NOMO-1 treated with dmso at 0.1 percent for 144 hours (cell line): Measurements from ENCODE around the gene LCN2.
"Not testable (repeated sequence)": the region's sequence is repeated elsewhere in the genome, so short reads cannot be mapped to it uniquely, and the experiment has no call there.

Experiments used
- DNase-seq: peaks from one replicate; lab custom pipeline; 2025; ENCODE audit not compliant: unreplicated experiment; lab: John Stamatoyannopoulos, UW

The LCN2 gene

GRCh38 chr9:128166169-128166568 is 16.9 kb downstream of the LCN2 start:
- no peak for DNase-seq

DNA sequence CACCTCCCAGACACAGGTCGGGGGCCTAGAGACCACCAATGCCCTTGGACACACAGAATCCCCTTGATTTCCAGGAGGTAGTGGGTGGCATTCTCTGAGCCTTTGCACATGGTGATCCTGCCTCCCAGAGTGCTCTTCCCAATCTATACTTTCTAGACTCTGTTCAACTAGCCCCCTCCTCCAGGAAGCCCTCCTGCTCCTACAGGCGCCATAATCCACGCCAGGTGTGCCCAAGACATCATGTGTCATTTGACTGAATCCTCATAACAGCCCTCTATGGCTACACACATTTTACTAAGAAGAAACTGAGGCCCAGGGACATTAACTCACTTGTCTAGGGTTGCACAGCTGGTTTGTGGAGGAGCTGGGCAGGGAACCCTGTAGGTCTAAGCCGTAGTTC is 18.0 kb downstream of the LCN2 start:
- no peak for DNase-seq

DNA sequence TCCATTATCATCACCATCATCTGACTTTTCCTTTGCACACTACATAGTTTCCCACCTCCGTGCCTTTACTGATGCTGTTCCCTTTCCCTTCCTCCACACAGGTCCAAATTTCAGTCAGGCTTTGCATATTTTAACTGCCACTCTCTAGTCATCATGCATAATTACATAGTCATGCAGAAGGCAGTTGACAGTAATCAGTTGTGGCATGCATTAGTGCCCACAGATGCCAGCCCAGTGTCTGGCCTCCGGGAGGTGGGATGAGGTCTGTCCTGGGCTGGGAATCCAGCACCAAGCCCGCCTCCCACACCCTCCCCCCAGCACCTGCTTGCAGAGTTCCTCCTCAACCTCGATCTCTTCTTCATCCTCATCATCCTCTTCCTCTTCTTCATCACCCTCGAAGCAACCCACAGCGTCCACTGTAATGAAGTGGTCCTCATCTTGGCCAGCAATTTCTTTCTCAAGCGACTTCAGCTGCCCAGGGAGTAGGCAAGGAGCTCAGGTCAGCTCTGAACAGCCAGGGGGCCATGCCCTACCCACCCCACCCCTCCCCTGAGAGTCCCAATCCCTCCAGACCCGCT is 19.6 kb downstream of the LCN2 start:
- no peak for DNase-seq

DNA sequence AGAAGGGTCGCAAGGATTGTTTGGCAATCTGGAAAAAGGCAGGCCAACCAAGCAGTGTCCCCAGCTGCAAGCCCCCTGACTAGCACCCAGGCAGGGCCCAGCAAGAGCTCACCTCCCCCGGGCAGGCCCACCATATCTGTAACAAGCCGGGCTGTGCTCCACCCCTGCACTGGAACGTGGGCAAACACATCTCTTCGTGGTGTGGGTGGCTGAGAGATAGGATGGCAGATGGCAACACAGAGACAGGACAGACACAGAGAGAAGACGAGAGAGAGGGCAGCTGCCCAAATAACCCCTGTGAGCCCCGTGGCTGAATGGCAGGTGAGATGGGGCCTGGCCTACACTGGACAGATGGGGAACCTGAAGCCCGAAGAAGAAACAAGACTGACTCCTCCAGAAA is 20.2 kb downstream of the LCN2 start:
- DNase-seq = no peak

- no peak for DNase-seq
These were observed 20.7 kb downstream of the LCN2 start for GRCh38 chr9:128169925-128170324.

DNA sequence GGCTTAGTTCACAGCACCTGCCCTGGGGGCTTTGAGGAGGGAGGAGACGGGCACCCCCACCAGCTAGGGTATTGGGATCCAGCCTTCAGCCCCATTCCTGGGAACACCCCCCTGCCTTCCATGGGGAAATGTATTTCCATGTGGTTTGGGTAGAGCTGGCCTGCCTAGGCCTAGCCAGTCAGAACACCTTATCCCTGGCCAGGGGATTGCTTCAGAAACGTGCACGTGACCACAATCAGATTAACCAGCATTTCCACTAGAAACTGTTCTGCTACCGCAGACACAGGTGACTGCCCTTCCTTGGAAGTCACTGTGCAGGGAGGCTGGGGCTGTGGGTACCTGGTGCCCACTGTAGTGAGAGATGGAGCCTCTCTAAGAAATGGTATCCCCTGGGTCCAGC is 24.8 kb downstream of the LCN2 start:
- no peak for DNase-seq

DNA sequence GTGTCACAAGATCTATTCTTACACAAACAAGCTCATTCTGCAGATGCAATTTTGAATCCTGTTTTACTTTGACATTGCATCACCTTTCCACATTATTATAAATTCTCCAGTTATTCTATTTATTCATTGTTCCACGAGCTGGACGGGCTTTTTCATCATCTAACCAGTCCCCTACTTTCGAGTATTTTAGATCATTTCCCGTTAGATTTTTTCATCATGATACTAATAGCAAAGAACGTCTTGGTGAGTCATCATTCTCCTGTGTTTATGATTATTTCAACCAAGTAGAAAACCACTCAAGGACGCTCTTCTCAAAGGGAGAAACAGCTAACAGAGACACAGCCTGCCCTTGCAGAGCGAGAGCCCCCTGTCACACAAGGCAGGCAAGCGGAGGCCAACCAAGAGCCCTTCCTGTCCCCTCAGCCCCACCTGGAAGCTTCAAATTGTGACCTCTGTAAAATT is 25.9 kb downstream of the LCN2 start:
- DNase-seq = no peak

GRCh38 chr9:128175726-128176125 is 26.5 kb downstream of the LCN2 start:
- DNase-seq = no peak

DNA sequence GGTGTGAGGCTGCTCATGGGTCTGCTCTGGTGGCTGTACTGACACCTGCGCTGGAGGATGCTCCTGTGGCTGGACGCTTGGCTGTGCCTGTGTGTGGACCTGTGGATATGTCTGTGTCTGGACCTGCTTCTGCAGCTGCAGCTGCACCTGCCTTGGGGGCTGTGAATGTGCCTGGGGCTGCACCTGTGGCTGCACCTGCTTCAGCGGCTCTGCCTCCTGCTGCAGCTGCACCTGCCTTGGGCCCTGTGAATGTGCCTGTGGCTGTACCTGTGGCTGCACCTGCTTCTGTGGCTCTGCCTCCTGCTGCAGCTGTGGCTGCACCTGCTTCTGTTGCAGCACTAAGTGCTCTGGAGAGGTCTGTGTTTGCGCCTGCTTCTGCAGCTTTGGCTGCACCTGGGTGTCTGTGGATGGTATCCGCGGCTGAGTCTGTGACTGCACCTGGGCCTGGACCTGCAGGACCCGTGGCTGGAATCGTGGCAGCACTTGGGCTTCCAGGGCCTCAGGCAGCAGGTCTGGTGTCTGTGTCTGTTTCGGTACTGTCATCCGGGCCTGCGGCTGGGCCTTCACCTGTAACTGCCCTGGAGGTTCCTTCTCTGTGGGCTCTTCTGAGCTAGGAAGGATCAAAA is 29.7 kb downstream of the LCN2 start:
- no peak for DNase-seq

DNA sequence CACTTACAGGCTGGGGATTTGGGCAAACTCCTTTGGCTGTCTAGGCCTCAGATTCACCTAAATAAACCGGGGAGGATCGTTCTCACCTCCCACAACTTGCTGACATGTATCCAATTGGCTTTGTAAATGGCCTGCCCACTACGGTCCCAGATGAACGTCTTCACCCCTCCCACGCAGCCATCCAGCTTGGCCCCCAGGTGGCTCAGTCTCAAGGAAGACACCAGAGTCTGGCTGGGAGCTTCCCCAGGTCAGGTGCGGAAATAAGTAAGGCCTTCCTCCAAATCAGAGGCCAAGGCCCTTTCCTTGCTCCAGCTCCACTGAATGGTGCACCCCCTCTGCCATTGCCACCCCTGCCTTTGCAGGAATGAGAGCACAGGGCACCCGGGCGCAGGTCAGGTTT is 30.7 kb downstream of the LCN2 start:
- no peak for DNase-seq

GRCh38 chr9:128180447-128180846 is 31.2 kb downstream of the LCN2 start:
- no peak for DNase-seq

- not testable (repeated sequence) for DNase-seq
These were observed 32.2 kb downstream of the LCN2 start for GRCh38 chr9:128181480-128181879.

DNA sequence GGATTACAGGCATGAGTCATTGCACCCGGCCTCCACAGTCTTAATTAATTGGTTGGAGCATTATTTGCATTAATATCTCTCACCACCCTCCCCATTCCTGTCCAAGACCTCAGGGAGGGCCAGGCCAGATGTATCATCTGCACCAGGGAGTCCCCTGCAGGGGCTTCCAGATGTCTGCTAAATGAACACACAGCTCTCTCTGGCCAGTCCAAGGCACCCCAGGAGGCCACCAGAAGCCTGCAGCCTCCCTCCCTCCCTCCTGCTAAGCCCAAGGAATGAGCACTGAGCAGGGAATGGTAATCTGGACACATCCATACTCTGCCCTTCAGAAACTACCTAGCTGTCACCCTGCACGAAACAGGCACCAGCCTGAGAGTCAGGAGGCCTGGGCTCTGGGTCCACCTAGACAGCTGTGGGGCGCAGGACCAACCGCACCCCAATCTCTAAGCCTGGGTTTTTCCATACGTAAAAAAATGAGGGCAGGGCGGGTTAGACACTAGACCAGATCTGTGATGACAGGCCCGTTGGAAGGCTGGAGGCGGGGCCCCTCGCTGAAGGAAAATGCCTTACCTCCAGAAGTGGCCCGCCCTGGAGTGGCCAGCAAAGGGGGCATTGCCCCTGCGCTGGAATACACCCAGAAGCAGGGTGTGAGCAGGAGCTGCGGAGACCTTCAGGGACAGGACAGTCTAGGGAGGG is 33.8 kb downstream of the LCN2 start:
- no peak for DNase-seq

DNA sequence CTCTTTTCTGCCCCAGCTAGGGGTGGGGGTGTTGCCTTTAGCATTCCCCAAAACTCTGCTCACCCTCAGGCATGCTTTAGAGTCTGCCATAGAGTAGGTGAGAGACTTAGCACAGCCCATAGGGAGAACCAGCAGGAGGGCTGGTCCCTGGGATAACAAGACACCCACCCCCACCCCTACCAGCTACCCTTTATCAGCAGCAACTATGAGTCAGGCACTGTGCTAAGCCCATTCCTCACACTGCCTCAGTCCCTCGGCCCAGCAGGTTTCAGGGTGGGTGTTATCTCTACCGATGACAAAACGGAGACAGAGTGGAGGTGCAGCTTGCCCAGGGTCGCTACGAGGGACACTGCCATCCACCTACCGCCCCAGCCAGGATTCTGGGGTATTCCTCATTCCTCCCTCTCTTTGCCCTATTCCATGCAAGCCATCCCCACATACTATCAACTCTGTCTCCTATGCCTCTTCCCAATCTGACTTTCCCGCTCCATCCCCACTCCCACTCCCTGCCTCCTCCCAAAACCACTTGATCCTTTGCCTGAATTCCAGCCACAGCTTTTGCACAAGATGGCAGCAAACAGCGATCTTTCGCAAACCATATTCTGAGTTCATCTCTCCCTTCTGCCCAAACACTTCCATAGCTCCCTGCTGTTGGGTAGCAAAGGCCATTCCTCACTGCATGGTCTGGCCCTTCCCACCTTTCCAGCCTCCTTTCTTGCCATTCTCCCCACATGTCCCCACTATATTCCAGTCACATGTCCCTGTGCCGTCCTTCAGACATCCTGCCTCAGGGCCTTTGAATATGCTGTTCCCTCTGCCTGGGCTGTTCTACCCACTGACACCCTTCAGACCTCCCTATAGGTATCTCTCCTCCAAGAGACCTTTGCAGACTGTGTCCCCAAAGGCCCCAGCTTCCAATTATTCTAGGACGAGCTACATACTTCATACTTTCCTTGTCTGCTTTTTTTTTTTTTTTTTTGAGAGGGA is 37.0 kb downstream of the LCN2 start:
- no peak for DNase-seq

DNA sequence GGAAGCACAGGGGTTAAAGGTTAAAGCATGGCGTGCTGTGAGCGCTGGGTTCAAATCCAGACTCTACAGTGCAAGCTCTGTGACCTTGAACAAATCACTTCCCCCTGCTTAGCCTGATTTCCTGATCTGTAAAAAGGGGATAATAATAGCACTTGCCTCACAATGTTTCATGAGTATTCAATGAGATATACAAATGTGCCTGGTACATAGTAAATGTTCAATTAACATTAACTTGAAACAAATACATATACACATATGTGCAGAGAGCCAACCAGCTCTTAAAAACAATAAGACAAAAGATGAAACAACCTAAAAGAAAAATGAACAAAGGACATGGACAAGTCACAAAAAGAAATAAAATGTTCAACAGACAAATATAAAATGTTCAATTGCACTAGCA is 38.1 kb downstream of the LCN2 start:
- no peak for DNase-seq

GRCh38 chr9:128188209-128188608 is 39.0 kb downstream of the LCN2 start:
- no peak for DNase-seq

DNA sequence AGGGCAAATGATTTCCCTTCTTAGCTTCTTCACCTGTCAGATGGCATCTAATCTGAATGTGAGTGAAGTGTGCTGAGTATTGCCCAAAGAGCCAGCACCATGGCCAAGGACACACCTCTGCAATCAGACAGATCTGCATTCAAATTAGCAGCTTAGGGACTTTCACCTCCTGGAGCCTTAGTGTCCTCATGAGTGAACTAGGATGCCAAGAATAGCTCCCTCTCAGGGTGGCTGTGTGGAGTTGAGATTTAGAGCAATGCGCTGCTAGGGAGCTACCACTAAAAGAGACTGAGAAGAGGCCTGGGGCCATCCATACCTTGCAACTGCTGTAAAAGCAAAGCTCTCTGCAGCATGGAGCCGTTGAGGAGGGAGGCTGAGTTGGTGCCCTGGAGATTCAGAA is 40.8 kb downstream of the LCN2 start:
- DNase-seq = no peak

GRCh38 chr9:128190516-128191405 is 41.5 kb downstream of the LCN2 start:
- peak; percentile 9 for DNase-seq

- DNase-seq = peak; percentile 63
These were observed 42.3 kb downstream of the LCN2 start, which contains the start of gene CIZ1 for GRCh38 chr9:128191406-128192046. CIZ1 (minus strand) TSS chr9:128191572; CDS start chr9:128190857, 715 bp downstream.
